HepG2 (cell line): ENCODE results near the gene ZNF846. TPM values are rescaled to one million over a fixed set of nuclear protein-coding genes. Genes with fewer than 3 reads are reported as not detected.

Experiments
- ASH2L ChIP-seq: fragments of 300-600, 200-600 bp; sonication (generic); IDR thresholded peaks from 2 replicates; pipeline ENCODE4 v1.7.0; 2017; ENCODE audit warnings: low read depth, mild to moderate bottlenecking, moderate library complexity, mixed read lengths, low read length; ENCODE audit not compliant: insufficient read length
- ATF5 ChIP-seq: sonication (generic); formaldehyde crosslinking; IDR thresholded peaks from 2 replicates; pipeline ENCODE4 v1.4.0; 2020; ENCODE audit warnings: mild to moderate bottlenecking, low read depth, missing genetic modification reagents
- GABPA ChIP-seq, 2 experiments: IDR thresholded peaks; 2 replicates each; pipeline ENCODE4 v1.6.1; 2011 to 2016; ENCODE audit warnings: low read depth in 2 of 2, low read length in 1 of 2, missing biosample characterization in 1 of 2, missing genetic modification characterization in 1 of 2
- GATA4 ChIP-seq: sonication (generic); IDR thresholded peaks from 2 replicates; pipeline ENCODE4 v1.6.1; 2016; ENCODE audit warnings: antibody characterized with exemption, low read depth, borderline replicate concordance
- NBN ChIP-seq: fragments of 450-650 bp; conservative IDR thresholded peaks from 2 replicates; pipeline ENCODE4 v1.6.1; 2017
- NONO ChIP-seq, 2 experiments: fragments of 450-650 bp in 1 of 2; sonication (generic) in 1 of 2; formaldehyde crosslinking in 1 of 2; IDR thresholded peaks in 1 of 2; conservative IDR thresholded peaks in 1 of 2; 2 replicates each; pipeline versions ENCODE4 v1.6.1 to v1.8.0; 2017 to 2022; ENCODE audit warnings: mild to moderate bottlenecking in 1 of 2, missing genetic modification reagents in 1 of 2, moderate library complexity in 1 of 2
- NR1H2 ChIP-seq: sonication (generic); formaldehyde crosslinking; IDR thresholded peaks from 2 replicates; pipeline ENCODE4 v1.8.1; 2022; ENCODE audit warnings: low read depth, missing genetic modification reagents, borderline replicate concordance
- RAD21 ChIP-seq: fragments of 450-650 bp; formaldehyde crosslinking; IDR thresholded peaks from 2 replicates; pipeline ENCODE4 v1.5.0; 2020; ENCODE audit warnings: mild to moderate bottlenecking
- RFX1 ChIP-seq: fragments of 450-650 bp; IDR thresholded peaks from 2 replicates; pipeline ENCODE4 v1.6.1; 2017
- RFX3 ChIP-seq: IDR thresholded peaks from 2 replicates; pipeline ENCODE4 v1.6.1; 2016; ENCODE audit warnings: missing biosample characterization, missing genetic modification reagents
- ZBTB2 ChIP-seq: sonication (generic); formaldehyde crosslinking; IDR thresholded peaks from 2 replicates; pipeline ENCODE4 v1.8.0; 2022; ENCODE audit warnings: low read depth, missing genetic modification reagents
- ZMYM4 ChIP-seq: sonication (generic); formaldehyde crosslinking; IDR thresholded peaks from 2 replicates; pipeline ENCODE4 v1.8.1; 2023; ENCODE audit warnings: mild to moderate bottlenecking, missing genetic modification reagents
- ZNF235 ChIP-seq: sonication (generic); formaldehyde crosslinking; IDR thresholded peaks from 2 replicates; pipeline ENCODE4 v1.8.1; 2023; ENCODE audit warnings: mild to moderate bottlenecking, missing genetic modification reagents, borderline replicate concordance
- ZNF407 ChIP-seq: sonication (generic); formaldehyde crosslinking; IDR thresholded peaks from one replicate; pipeline ENCODE4 v1.5.1; 2020; ENCODE audit warnings: mild to moderate bottlenecking, missing genetic modification reagents; ENCODE audit errors: not compliant biosample characterization
- ZNF670 ChIP-seq: sonication (generic); formaldehyde crosslinking; IDR thresholded peaks from 2 replicates; pipeline ENCODE4 v1.8.0; 2022; ENCODE audit warnings: mild to moderate bottlenecking, missing genetic modification reagents, borderline replicate concordance
- ZNF720 ChIP-seq: sonication (generic); formaldehyde crosslinking; IDR thresholded peaks from 2 replicates; pipeline ENCODE4 v1.4.0; 2020; ENCODE audit warnings: missing genetic modification reagents
- polyA plus RNA-seq, 8 experiments: library from polyadenylated mRNA; depleted of rRNA in 3 of 8; stranded (reverse) in 7 of 8; unstranded in 1 of 8; fragments of >200 nt; fragmentation: Illumina TruSeq in 4 of 8; extraction: Trizol in 4 of 8; gene quantifications; 2 replicates each; pipeline versions ENCODE4 v1.2.1 to v1.2.3, GENCODE V29; 2011 to 2016; ENCODE audit warnings: low read depth in 4 of 8, missing spikeins in 1 of 8, mixed read lengths in 1 of 8; ENCODE audit not compliant: insufficient read depth in 1 of 8
- total RNA-seq, 5 experiments: library from RNA; depleted of rRNA; stranded (reverse); fragments of >200 nt; fragmentation: Illumina TruSeq; extraction: Trizol; gene quantifications; 2 replicates each; pipeline ENCODE4 v1.2.3, GENCODE V29; 2016; ENCODE audit warnings: low read depth in 1 of 5

The ZNF846 gene
- total and polyA plus RNA-seq, 2 of the 13 experiments (the other 11 are each of a cell fraction or from before 2014, with no cell fraction given), result 4.8 to 5.4 TPM

GRCh38 chr19:9796113-9796773, 27.7 kb upstream of the ZNF846 start (continued):
- TF ChIP-seq ZMYM4 (CRISPR knock-in tag) (no peak), NR1H2 (no peak), RAD21 (CRISPR knock-in tag) (peak; percentile 83), RFX3 (CRISPR knock-in tag) (peak; percentile 70), ASH2L (no peak), ZNF720 (CRISPR knock-in tag) (no peak), NBN (no peak), GABPA (IDR thresholded peaks at IDR 0.05; ENCODE audit: low read depth, low read length) (no peak), GABPA (CRISPR knock-in tag; IDR thresholded peaks at IDR 0.05; ENCODE audit: low read depth) (0 out of 2 replicates have a peak, but pooled peaks have one; percentile 35), NONO (IDR thresholded peaks at IDR 0.05) (no peak), NONO (CRISPR knock-in tag; conservative IDR thresholded peaks at IDR 0.05) (no peak), ZNF670 (CRISPR knock-in tag) (no peak), RFX1 (peak; percentile 56; the same call in 1 of the 2 replicates), GATA4 (no peak), ATF5 (no peak), ZNF235 (CRISPR knock-in tag) (no peak), ZBTB2 (no peak), ZNF407 (CRISPR knock-in tag) (no peak)
